Suprapubic skin (tissue), 4 donors: ENCODE results near the gene GPD1. TPM values are rescaled to one million over a fixed set of nuclear protein-coding genes. Genes with fewer than 3 reads are reported as not detected.
A peak's percentile ranks its signal among the peaks of the same experiment; 100 is the strongest.

Source experiments
- DNase-seq, 2 donors: peaks; one replicate each; pipeline ENCODE4 v3.0.0-alpha.2; 2019; ENCODE audit warnings: low spot score in 2 of 2
- H3K27ac ChIP-seq: fragments of 200-600 bp; sonication (generic); one replicate; pipeline ENCODE4 v1.5.1; 2019
- H3K27me3 ChIP-seq: fragments of 200-600 bp; sonication (generic); one replicate; pipeline ENCODE4 v1.5.1; 2019
- H3K36me3 ChIP-seq: fragments of 200-600 bp; sonication (generic); one replicate; pipeline ENCODE4 v1.5.1; 2019
- H3K4me1 ChIP-seq: fragments of 200-600 bp; sonication (generic); one replicate; pipeline ENCODE4 v1.5.1; 2019
- H3K4me3 ChIP-seq: fragments of 200-600 bp; sonication (generic); one replicate; pipeline ENCODE4 v1.5.1; 2019; ENCODE audit warnings: mild to moderate bottlenecking
- H3K9me3 ChIP-seq: fragments of 200-600 bp; sonication (generic); one replicate; pipeline ENCODE4 v1.5.1; 2019
- CTCF ChIP-seq, 2 donors: fragments of 200-600 bp in 1 of 2; fragments of 450-650 bp in 1 of 2; sonication (generic) in 1 of 2; IDR thresholded peaks; one replicate each; pipeline ENCODE4 v1.5.1; 2016 to 2019; ENCODE audit warnings: antibody characterized with exemption in 2 of 2, mild to moderate bottlenecking in 1 of 2, moderate library complexity in 1 of 2
- EP300 ChIP-seq: sonication (generic); formaldehyde crosslinking; IDR thresholded peaks from one replicate; pipeline ENCODE4 v1.6.1; 2017; ENCODE audit warnings: antibody characterized with exemption
- POLR2A ChIP-seq, 2 donors: fragments of 450-650 bp; IDR thresholded peaks; one replicate each; pipeline ENCODE4 v1.6.1; 2017; ENCODE audit warnings: antibody characterized with exemption in 2 of 2, mild to moderate bottlenecking in 2 of 2, moderate library complexity in 2 of 2
- POLR2AphosphoS5 ChIP-seq, 3 donors: sonication (generic); formaldehyde crosslinking; IDR thresholded peaks; one replicate each; pipeline ENCODE4 v1.6.1; 2017; ENCODE audit warnings: antibody characterized with exemption in 3 of 3
- WGBS: methylation state at CpG from one replicate; pipeline ENCODE4 v1.1.5; 2018; 5-methylcytosine and 5-hydroxymethylcytosine counted together
- total RNA-seq, 4 donors: library from RNA; depleted of rRNA; stranded (reverse); fragments of >200 nt; gene quantifications; one replicate each; pipeline ENCODE4 v1.1.0, GENCODE V29; 2016

The GPD1 gene
- total RNA-seq, 4 donors from 2014 or later: 49.5 to 74.5 (median 61.8) TPM

GRCh38 chr12:50069539-50069938 lies 34.3 kb upstream of the GPD1 start:
- TF ChIP-seq POLR2AphosphoS5 (IDR thresholded peaks at IDR 0.05): no peak
- no peak for TF ChIP-seq CTCF (IDR thresholded peaks at IDR 0.05)
- no peak for TF ChIP-seq EP300
- TF ChIP-seq POLR2A (IDR thresholded peaks at IDR 0.05): no peak
- H3K4me1 ChIP-seq: peaks cover 10% of the 10 kb centered on the region
- WGBS: 97% methylated on average over 3 of the region's 3 CpGs

GRCh38 chr12:50070314-50071060 lies 33.3 kb upstream of the GPD1 start:
- TF ChIP-seq CTCF (IDR thresholded peaks at IDR 0.05) (peak; percentile 77 to 94), EP300 (no peak)
- Histone ChIP-seq H3K27me3 (no peaks in the 10 kb centered on the region), H3K4me1 (peaks cover 14% of the 10 kb centered on the region), H3K4me3 (no peak overlapping the region), H3K36me3 (no peaks in the 10 kb centered on the region), H3K9me3 (no peaks in the 10 kb centered on the region), H3K27ac (no peak overlapping the region)
- peak; percentile 89 to 91 for DNase-seq
- 32% methylated on average over 9 of the region's 9 CpGs for WGBS

More at GRCh38 chr12:50069539-50069938, 34.3 kb upstream of the GPD1 start:
- H3K27me3 ChIP-seq: no peaks in the 10 kb centered on the region
- H3K4me3 ChIP-seq: no peak overlapping the region
- H3K27ac ChIP-seq: no peak overlapping the region
- H3K36me3 ChIP-seq: no peaks in the 10 kb centered on the region
- DNase-seq: no peak
- H3K9me3 ChIP-seq: no peaks in the 10 kb centered on the region

GRCh38 chr12:50072198-50072907 lies 31.5 kb upstream of the GPD1 start:
- WGBS: 73% methylated on average over 9 of the region's 10 CpGs
- H3K4me3 ChIP-seq: no peak overlapping the region
- H3K9me3 ChIP-seq: no peaks in the 10 kb centered on the region
- TF ChIP-seq POLR2A (IDR thresholded peaks at IDR 0.05): no peak
- no peak for TF ChIP-seq POLR2AphosphoS5 (IDR thresholded peaks at IDR 0.05)
- no peak for TF ChIP-seq CTCF (IDR thresholded peaks at IDR 0.05)
- TF ChIP-seq EP300: no peak
- no peaks in the 10 kb centered on the region for H3K27me3 ChIP-seq
- peaks cover 16% of the 10 kb centered on the region for H3K4me1 ChIP-seq
- no peaks in the 10 kb centered on the region for H3K36me3 ChIP-seq
- no peak overlapping the region for H3K27ac ChIP-seq
- DNase-seq: no peak

GRCh38 chr12:50073206-50073605 lies 30.6 kb upstream of the GPD1 start:
- no peak for TF ChIP-seq POLR2AphosphoS5 (IDR thresholded peaks at IDR 0.05)
- no peak for TF ChIP-seq EP300
- no peak for TF ChIP-seq POLR2A (IDR thresholded peaks at IDR 0.05)
- no peak for TF ChIP-seq CTCF (IDR thresholded peaks at IDR 0.05)
- Histone ChIP-seq H3K4me1 (peaks cover 16% of the 10 kb centered on the region), H3K27ac (no peak overlapping the region), H3K9me3 (no peaks in the 10 kb centered on the region), H3K36me3 (no peaks in the 10 kb centered on the region), H3K4me3 (no peak overlapping the region), H3K27me3 (no peaks in the 10 kb centered on the region)
- WGBS: 69% methylated on average over 5 of the region's 7 CpGs
- no peak for DNase-seq

GRCh38 chr12:50073712-50074111 lies 30.1 kb upstream of the GPD1 start:
- 90% methylated on average over 6 of the region's 10 CpGs for WGBS
- Histone ChIP-seq H3K27ac (no peak overlapping the region), H3K4me1 (peaks cover 16% of the 10 kb centered on the region), H3K36me3 (no peaks in the 10 kb centered on the region), H3K27me3 (no peaks in the 10 kb centered on the region), H3K9me3 (no peaks in the 10 kb centered on the region), H3K4me3 (no peak overlapping the region)
- TF ChIP-seq CTCF (IDR thresholded peaks at IDR 0.05) (no peak), POLR2AphosphoS5 (IDR thresholded peaks at IDR 0.05) (no peak), POLR2A (IDR thresholded peaks at IDR 0.05) (no peak), EP300 (no peak)
- DNase-seq: no peak
